ENCODE measurements around the gene ZNF185. TPM values are rescaled to one million over a fixed set of nuclear protein-coding genes. Genes with fewer than 3 reads are reported as not detected.
"Not testable (repeated sequence)": the region's sequence is repeated elsewhere in the genome, so short reads cannot be mapped to it uniquely, and the experiment has no call there.

The ZNF185 gene
- total RNA-seq, 1 donor from 2014 or later, result 62.2 TPM

- peak; percentile 81 for DNase-seq (ENCODE audit: low spot score)
Measured at GRCh38 chrX:152895724-152896420, 2.0 kb upstream of the ZNF185 start.

- no peak for DNase-seq (ENCODE audit: low spot score)
Measured at GRCh38 chrX:152896450-152896849, 1.4 kb upstream of the ZNF185 start.

DNA sequence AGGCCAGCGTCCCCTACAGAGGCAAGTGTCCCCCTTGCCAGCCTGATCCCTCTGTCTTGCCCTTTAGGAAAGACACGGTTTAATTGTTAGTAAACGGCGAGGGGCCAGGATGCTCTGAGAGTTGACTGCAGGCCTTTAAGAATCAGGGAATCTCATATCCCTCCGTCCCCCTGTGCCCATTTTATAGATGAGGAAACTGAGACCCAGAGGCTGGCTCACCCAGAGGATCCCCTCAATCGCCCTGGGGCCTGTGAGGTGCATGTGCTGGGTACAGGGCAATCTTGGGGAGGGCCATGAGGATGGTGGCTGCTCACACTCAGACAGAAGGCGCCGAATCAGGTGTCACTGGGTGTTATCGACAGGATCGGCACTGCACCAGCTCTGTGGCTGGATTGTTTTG lies 575 bp downstream of the ZNF185 start:
- no peak for DNase-seq (ENCODE audit: low spot score)

DNA sequence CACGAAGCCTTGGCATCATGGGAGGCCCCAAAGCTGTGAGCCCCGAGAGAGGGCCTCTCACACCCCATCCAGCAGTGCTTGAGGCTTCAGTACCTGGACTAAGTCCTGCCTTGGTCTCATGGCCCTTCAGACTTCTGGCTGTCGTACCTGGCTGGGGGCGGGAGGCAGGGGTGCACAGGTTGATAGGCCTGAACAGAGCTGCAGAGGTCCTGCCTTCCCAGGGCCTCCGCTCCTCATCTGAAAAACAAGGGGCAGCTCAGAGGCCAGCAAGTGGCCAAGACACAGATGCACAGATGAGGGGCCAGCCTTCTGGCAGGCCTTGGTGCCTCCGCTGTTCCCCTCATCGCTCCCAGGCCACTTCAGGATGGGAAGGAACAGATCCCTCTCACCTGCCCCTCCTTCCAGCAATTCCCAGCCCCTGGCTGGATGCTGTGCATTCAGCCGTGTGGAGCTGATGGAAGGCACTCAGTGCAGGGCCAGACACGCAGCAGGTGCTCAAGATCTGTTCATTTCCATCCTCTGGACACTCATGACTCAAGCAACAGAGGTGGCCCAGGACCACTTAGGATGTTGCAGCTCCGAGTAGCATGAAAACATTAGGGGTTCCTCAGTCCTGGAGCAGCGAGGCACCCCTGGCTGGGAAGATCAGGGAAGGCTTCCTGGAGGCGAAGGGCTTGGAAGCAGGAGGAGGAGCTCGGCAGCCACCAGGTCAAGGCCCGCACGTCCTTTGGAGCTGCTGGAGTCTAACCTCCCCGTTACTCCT lies 1.4 kb downstream of the ZNF185 start:
- no peak for DNase-seq (ENCODE audit: low spot score)

GRCh38 chrX:152899874-152900719 lies 2.2 kb downstream of the ZNF185 start:
- DNase-seq (ENCODE audit: low spot score), result no peak

DNA sequence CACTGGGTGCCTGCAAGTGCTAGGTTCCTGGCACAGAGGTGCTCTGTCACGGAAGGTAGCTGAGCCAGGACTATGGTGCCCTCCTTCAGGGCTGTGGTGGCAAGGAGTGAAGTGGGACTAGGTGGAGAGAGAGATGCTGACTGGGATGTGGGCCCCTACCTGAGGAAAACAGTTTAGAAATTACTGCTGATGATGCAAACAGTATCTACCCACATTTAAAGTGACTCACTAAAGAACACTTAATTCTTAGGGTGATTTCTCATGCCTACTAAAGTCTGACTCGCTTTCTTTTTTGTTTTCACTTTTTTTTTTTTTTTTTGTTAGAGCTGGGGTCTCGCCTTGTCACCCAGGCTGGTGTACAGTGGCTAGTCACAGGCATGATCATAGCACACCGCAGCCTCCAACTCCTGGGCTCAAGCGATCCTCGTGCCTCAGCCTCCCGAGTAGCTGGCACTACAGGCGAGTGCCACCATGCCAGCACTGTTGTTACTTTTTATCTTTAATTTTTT lies 3.1 kb downstream of the ZNF185 start:
- no peak for DNase-seq (ENCODE audit: low spot score)

- no peak for DNase-seq (ENCODE audit: low spot score)
Measured at GRCh38 chrX:152901816-152902501, 4.1 kb downstream of the ZNF185 start.

GRCh38 chrX:152902502-152902820 lies 4.6 kb downstream of the ZNF185 start:
- DNase-seq (ENCODE audit: low spot score), result no peak

GRCh38 chrX:152903589-152903988 lies 5.7 kb downstream of the ZNF185 start:
- DNase-seq (ENCODE audit: low spot score), result no peak

DNA sequence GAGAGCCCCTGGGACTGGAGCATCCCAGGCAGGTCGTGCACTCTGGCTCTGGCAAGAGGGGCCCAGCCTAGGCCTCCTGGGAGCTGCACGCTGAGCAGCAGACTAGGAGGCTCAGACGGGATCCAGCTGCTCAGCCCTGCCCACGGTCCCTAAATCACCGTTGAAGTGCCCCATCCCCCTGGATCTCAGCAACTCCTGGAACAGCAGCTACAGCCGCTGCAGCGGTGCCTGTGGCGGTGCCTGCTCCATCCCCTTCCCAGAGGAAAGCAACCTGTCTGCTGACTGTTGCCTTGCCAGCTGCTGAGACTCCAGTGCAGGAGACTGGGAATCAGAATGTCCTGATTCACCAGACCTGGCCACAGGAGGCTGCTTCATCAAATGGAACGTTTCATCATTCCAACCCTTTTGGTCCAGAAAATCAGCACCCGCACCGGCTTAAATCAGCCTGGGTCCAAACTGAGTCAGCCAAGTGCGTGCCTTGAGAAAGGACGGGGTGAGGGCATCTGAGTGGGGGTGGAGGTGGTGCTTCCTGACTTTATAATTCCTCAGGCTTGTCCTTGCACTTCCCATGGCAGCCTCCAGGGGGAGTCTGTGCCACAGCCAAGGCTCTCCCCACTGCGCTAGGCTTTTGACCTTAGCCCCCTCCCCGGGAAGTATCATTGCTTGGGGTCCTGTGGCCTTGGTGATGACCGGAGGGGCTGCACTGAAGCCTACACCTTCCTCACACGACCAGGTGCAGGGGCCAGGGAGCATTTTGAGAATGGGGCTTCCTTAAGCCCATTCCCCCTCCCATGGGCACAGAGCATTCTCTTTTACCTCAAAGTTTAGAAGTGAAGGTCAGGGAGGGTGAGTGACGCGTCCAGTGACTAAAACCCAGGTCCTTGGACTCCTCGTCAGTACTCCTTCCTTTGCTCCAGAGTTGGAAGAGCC lies 6.5 kb downstream of the ZNF185 start:
- DNase-seq (ENCODE audit: low spot score), result no peak

- no peak for DNase-seq (ENCODE audit: low spot score)
Measured at GRCh38 chrX:152905081-152905420, 7.2 kb downstream of the ZNF185 start.

DNA sequence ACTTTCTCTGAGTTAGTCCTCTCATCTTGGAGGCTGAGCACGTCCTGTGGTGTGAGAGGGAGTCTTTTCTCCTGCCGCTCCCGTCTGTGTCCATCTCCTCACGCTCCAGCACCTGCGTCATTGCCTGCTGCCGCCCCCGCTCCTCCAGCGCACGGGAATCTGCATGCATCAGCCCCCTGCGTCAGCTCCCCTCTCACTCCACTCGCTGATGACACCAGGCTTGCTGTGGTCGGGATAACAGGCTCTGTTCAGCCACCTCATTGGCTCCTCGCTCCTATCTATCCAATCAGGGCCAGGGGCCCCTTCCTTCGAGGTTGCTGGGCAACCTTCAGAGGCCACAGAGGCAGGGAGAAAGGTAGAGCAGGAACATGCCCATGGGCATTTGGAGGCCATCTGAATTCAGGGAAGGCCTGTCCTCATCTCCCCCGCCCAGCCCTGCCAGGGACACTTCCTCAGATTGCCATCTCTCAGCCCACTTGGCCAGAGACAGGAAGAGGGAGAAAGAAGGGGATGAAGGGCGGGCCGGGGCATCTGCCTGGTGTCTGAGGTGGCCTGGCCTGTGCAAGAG lies 9.3 kb downstream of the ZNF185 start:
- no peak for DNase-seq (ENCODE audit: low spot score)

GRCh38 chrX:152908486-152908885 lies 10.6 kb downstream of the ZNF185 start:
- DNase-seq (ENCODE audit: low spot score), result no peak

- not testable (repeated sequence) for DNase-seq (ENCODE audit: low spot score)
Measured at GRCh38 chrX:152910018-152910417, 12.2 kb downstream of the ZNF185 start.

- DNase-seq (ENCODE audit: low spot score), result no peak
Measured at GRCh38 chrX:152912106-152912505, 14.2 kb downstream of the ZNF185 start.

- no peak for DNase-seq (ENCODE audit: low spot score)
Measured at GRCh38 chrX:152912641-152913040, 14.8 kb downstream of the ZNF185 start.

DNA sequence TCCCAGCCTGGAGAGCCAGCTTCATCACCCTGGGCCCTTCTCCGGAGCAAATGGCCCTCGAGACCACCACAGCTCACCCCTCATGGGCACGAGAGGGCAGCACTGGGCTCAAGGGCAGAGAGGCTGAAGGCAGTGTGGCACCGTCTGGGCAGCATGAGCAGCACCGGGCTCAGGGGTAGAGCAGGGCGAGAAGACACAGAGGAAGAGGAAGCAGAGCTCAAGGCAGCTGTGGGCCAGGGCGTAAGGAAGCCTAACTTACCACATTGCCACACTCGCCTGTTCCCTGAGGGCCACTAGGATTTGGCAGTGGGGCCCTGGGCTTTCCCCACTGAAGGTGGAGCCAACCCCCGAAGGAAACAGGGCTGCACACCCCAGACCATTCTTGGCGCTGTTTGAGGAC lies 15.5 kb downstream of the ZNF185 start:
- DNase-seq (ENCODE audit: low spot score), result no peak

DNA sequence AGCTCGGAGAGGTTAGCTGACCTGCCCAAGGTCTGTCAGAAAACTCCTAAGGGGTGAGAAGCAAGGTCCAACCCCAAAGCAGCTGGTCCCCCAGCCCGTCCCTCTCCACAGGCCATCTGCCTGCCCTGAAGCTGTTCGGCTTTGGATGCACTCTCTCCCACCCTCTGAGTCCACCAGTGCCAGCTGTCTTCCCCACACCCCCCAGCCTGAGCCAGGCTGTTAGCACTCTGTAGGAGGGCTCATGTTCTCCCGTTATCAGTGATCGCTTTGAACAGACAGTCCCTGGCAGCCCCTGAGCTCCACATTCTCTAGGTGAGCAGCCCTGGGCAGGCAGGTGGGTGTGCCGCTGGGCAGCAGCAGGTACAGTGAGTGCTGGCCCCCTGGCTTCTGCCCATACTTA lies 16.0 kb downstream of the ZNF185 start:
- DNase-seq (ENCODE audit: low spot score), result no peak

- no peak for DNase-seq (ENCODE audit: low spot score)
Measured at GRCh38 chrX:152915541-152916241, 17.8 kb downstream of the ZNF185 start.
